Thoracic aorta (tissue), 2 donors: ENCODE data around the gene BIRC5. TPM values are rescaled to one million over a fixed set of nuclear protein-coding genes. Genes with fewer than 3 reads are reported as not detected.

Experiments
- ATAC-seq: fragments of 150-250 bp; one replicate; pipeline ENCODE4 v1.8.0; 2017; ENCODE audit warnings: low read depth; ENCODE audit not compliant: insufficient number of reproducible peaks, low FRiP score
- DNase-seq: peaks from one replicate; pipeline ENCODE4 v3.0.0-alpha.2; 2020; ENCODE audit warnings: low spot score
- H3K27ac ChIP-seq, 2 donors: fragments of 200-600 bp; sonication (generic); 1 replicate in 1 of 2; 2 replicates in 1 of 2; pipeline ENCODE4 v1.5.1; 2016; ENCODE audit warnings: mild to moderate bottlenecking in 2 of 2, moderate library complexity in 2 of 2
- H3K27me3 ChIP-seq: fragments of 200-600 bp; sonication (generic); replicated peaks from 2 replicates; pipeline ENCODE4 v1.6.0; 2016; ENCODE audit warnings: mild to moderate bottlenecking; ENCODE audit not compliant: insufficient read depth
- H3K36me3 ChIP-seq: fragments of 200-600 bp; sonication (generic); one replicate; pipeline ENCODE4 v1.5.1; 2016
- H3K4me1 ChIP-seq, 2 donors: fragments of 200-600 bp; sonication (generic); 1 replicate in 1 of 2; 2 replicates in 1 of 2; pipeline versions ENCODE4 v1.5.1 to v1.6.0; 2016; ENCODE audit warnings: low read depth in 2 of 2, mild to moderate bottlenecking in 1 of 2; ENCODE audit not compliant: control insufficient read depth in 1 of 2
- H3K4me3 ChIP-seq: fragments of 200-600 bp; sonication (generic); 2 replicates; pipeline ENCODE4 v1.5.1; 2016; ENCODE audit warnings: mild to moderate bottlenecking
- H3K9me3 ChIP-seq: fragments of 200-600 bp; sonication (generic); 2 replicates; pipeline ENCODE4 v1.5.1; 2016
- CTCF ChIP-seq: fragments of 200-600 bp; sonication (generic); IDR thresholded peaks from one replicate; pipeline ENCODE4 v1.5.1; 2019; ENCODE audit warnings: antibody characterized with exemption
- total RNA-seq, 2 donors: library from RNA; depleted of rRNA; stranded (reverse); fragments of >200 nt; gene quantifications; one replicate each; pipeline versions ENCODE4 v1.1.0 to v1.2.3, GENCODE V29; 2016

BIRC5 gene
- total RNA-seq, 2 donors from 2014 or later, result 0.14 to 4.2 TPM

DNA sequence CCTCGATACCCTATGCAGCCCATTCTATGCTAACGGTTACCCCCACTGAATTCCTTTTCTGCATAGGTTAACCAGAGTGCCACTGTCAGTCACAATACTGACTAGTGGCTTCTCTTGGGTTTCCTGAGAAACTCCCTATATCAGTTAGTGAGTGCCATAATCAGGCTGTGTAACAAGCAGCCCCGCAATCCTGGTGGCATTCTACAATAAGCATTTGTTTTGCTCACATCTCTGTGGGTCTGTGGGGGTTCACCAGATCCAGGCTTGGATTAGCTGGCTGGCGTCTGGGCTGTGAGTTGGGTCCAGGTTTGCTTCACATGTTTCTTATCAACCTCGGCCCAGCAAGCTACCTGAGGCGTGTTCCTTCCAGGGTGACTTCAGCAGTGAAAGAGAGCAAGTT lies 59.8 kb downstream of the BIRC5 start:
- Histone ChIP-seq H3K4me3 (no peak overlapping the region), H3K9me3 (no peaks in the 10 kb centered on the region), H3K27me3 (no peaks in the 10 kb centered on the region), H3K4me1 (no peaks in the 10 kb centered on the region), H3K27ac (no peak overlapping the region), H3K36me3 (no peaks in the 10 kb centered on the region)
- no peak for DNase-seq
- ATAC-seq, result no peak
- no peak for TF ChIP-seq CTCF

Other genes with a start within 250 kb of the BIRC5 start
- 10 to 100 TPM; 22.6 to 44.3 TPM for gene TMC6, start 85.5 kb upstream of the BIRC5 start, total RNA-seq
- gene TMC8, start 83.5 kb upstream of the BIRC5 start, total RNA-seq, result 1 to 10 TPM; 5.6 to 9.3 TPM
- gene C17orf99, start 67.9 kb upstream of the BIRC5 start, total RNA-seq, result not detected
- 100 to 1,000 TPM in 1 of 2 donors, 10 to 100 TPM in 1; 61.7 to 100 TPM for gene SYNGR2, start 45.7 kb upstream of the BIRC5 start, total RNA-seq
- 1 to 10 TPM; 3.3 to 3.5 TPM for gene TK1, start 27.2 kb upstream of the BIRC5 start, total RNA-seq
- gene AFMID, start 26.9 kb upstream of the BIRC5 start, total RNA-seq, result 10 to 100 TPM; 18.8 to 44.0 TPM
- gene TMEM235, start 17.4 kb downstream of the BIRC5 start, total RNA-seq, result not detected
- 100 to 1,000 TPM; 313 to 361 TPM for gene SOCS3, start 145.8 kb downstream of the BIRC5 start, total RNA-seq
- gene PGS1, start 164.4 kb downstream of the BIRC5 start, total RNA-seq, result 10 to 100 TPM; 52.0 to 98.4 TPM